Peyer's patch (tissue), 4 donors: ENCODE data around the gene PCSK5. TPM values are rescaled to one million over a fixed set of nuclear protein-coding genes. Genes with fewer than 3 reads are reported as not detected.
A peak's percentile ranks its signal among the peaks of the same experiment; 100 is the strongest.

Source experiments
- DNase-seq, 3 donors: peaks; one replicate each; pipeline ENCODE4 v3.0.0-alpha.2; 2017 to 2019
- H3K27ac ChIP-seq, 4 donors: fragments of 200-600 bp; sonication (generic); one replicate each; pipeline ENCODE4 v1.5.1; 2016 to 2019
- H3K27me3 ChIP-seq, 2 donors: fragments of 200-600 bp; sonication (generic); one replicate each; pipeline ENCODE4 v1.5.1; 2019
- H3K36me3 ChIP-seq, 3 donors: fragments of 200-600 bp; sonication (generic); one replicate each; pipeline ENCODE4 v1.5.1; 2016 to 2019
- H3K4me1 ChIP-seq, 4 donors: fragments of 200-600 bp; sonication (generic); one replicate each; pipeline ENCODE4 v1.5.1; 2016 to 2019
- H3K4me3 ChIP-seq, 4 donors: fragments of 200-600 bp; sonication (generic); 1 replicate in 3 of 4; 2 replicates in 1 of 4; pipeline ENCODE4 v1.5.1; 2016 to 2019; ENCODE audit warnings: mild to moderate bottlenecking in 1 of 4
- H3K9me3 ChIP-seq, 4 donors: fragments of 200-600 bp; sonication (generic); one replicate each; pipeline ENCODE4 v1.5.1; 2016 to 2019; ENCODE audit warnings: mild to moderate bottlenecking in 1 of 4
- CTCF ChIP-seq, 6 experiments: fragments of 450-650 bp in 4 of 6; fragments of 200-600 bp in 2 of 6; sonication (generic) in 1 of 6; IDR thresholded peaks; one replicate each; pipeline ENCODE4 v1.5.1; 2017 to 2019; ENCODE audit warnings: antibody characterized with exemption in 6 of 6, mild to moderate bottlenecking in 3 of 6, moderate library complexity in 1 of 6
- POLR2A ChIP-seq, 2 donors: fragments of 450-650 bp; IDR thresholded peaks; one replicate each; pipeline ENCODE4 v1.5.1; 2017; ENCODE audit warnings: antibody characterized with exemption in 2 of 2, mild to moderate bottlenecking in 2 of 2, moderate library complexity in 2 of 2
- total RNA-seq, 4 donors: library from RNA; depleted of rRNA; stranded (reverse); fragments of >200 nt; gene quantifications; one replicate each; pipeline ENCODE4 v1.1.0, GENCODE V29; 2016

Gene PCSK5
- total RNA-seq, 4 donors from 2014 or later, result 77.6 to 488 (median 411) TPM

GRCh38 chr9:76162086-76162730, 271.7 kb downstream of the PCSK5 start:
- Histone ChIP-seq H3K4me3 (no peak overlapping the region), H3K4me1 (no peaks in the 10 kb centered on the region), H3K27ac (peak overlapping the region in 2 of 4 donors; percentile 4 to 27), H3K9me3 (no peaks in the 10 kb centered on the region), H3K27me3 (no peaks in the 10 kb centered on the region), H3K36me3 (peaks cover 0 to 95% (median 10%) of the 10 kb centered on the region in 3 donors)
- TF ChIP-seq POLR2A (IDR thresholded peaks at IDR 0.05) (no peak), CTCF (IDR thresholded peaks at IDR 0.05) (no peak)
- no peak for DNase-seq

DNA sequence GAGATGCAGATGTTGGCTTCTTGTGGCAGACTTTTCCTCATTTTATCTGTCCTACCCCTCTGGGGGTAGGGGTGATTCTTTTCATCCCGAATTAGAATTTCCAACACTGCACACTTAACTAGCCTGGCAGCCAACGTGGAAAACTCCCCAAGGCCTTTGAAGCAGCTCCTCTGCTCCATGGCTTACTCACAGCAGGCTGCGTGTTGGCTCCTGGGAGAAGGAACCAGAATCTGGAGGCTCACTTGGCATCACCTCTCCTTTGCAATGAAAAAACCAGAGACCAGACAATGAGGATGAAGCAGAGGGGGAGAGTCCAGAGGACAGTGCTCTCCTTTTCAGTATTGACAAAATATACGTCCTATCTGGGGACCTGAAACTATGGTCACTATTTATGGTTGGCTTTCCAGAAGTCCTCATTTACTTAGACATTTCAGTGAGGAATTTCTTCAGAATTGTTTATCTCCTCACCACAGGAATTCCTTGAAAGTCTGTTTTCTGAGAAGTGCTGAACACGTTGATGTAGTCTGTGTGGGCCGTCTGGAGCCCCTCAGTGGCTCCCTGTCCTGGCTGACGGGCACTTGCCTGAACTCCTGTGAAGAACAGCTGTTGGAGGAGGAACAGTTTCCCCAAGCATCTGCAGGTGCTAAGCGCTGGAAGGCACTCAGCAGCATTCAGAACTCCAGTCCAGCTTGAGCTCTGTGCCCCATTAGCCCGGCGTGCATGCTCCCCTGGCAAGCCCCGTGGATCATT, 272.5 kb downstream of the PCSK5 start:
- Histone ChIP-seq H3K4me1 (no peaks in the 10 kb centered on the region), H3K4me3 (no peak overlapping the region), H3K36me3 (peaks cover 0 to 95% (median 10%) of the 10 kb centered on the region in 3 donors), H3K9me3 (no peaks in the 10 kb centered on the region), H3K27me3 (no peaks in the 10 kb centered on the region), H3K27ac (no peak overlapping the region)
- no peak for DNase-seq
- no peak for TF ChIP-seq CTCF (IDR thresholded peaks at IDR 0.05)
- TF ChIP-seq POLR2A (IDR thresholded peaks at IDR 0.05), result no peak

DNA sequence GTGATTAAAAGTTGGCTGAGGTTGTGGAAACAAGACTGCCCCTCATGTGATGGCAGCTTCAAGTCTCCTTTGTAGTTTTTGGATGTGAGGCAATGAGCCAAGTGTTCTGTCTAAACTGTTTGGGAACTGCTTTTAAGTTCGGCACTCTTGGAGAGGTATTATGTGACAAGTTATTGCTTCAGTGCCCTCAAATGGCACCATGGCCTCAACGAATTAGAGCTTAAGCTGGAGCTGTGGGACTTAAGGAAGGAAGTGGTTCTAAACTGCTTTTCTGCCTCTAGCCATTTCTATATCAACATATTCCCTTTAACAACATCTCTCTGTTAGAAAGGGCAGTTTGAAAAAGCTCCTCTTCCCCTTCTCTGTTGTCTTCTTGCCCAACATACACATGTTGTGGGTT, 276.1 kb downstream of the PCSK5 start:
- no peaks in the 10 kb centered on the region for H3K4me1 ChIP-seq
- no peak overlapping the region for H3K4me3 ChIP-seq
- TF ChIP-seq CTCF (IDR thresholded peaks at IDR 0.05) (no peak), POLR2A (IDR thresholded peaks at IDR 0.05) (no peak)
- no peak overlapping the region for H3K27ac ChIP-seq
- no peaks in the 10 kb centered on the region for H3K27me3 ChIP-seq
- no peaks in the 10 kb centered on the region for H3K9me3 ChIP-seq
- peaks cover 0 to 95% (median 10%) of the 10 kb centered on the region in 3 donors for H3K36me3 ChIP-seq
- no peak for DNase-seq

DNA sequence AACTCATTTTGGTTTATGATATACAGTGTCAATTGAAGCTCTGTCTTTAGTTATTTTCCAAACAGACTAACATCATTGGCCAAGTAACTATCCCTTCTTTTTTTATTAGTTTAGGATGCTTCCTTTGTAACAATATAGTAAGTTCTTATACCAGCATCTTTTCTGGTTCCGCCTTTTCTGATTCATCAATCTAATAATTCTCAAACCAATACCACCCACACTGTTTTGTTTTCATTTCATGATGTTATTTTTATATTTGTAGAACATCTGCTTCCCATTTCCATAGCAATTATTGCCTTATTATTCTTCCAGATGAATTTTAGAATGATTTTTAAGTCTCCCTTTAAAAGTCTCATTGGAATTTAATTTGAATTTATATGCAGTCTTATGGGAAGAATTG, 285.7 kb downstream of the PCSK5 start:
- H3K36me3 ChIP-seq, result peaks cover 0 to 36% (median 0%) of the 10 kb centered on the region in 3 donors
- no peak for DNase-seq
- no peak for TF ChIP-seq POLR2A (IDR thresholded peaks at IDR 0.05)
- TF ChIP-seq CTCF (IDR thresholded peaks at IDR 0.05), result no peak
- H3K9me3 ChIP-seq, result no peaks in the 10 kb centered on the region
- no peak overlapping the region for H3K27ac ChIP-seq
- H3K4me1 ChIP-seq, result no peaks in the 10 kb centered on the region
- no peaks in the 10 kb centered on the region for H3K27me3 ChIP-seq
- no peak overlapping the region for H3K4me3 ChIP-seq

DNA sequence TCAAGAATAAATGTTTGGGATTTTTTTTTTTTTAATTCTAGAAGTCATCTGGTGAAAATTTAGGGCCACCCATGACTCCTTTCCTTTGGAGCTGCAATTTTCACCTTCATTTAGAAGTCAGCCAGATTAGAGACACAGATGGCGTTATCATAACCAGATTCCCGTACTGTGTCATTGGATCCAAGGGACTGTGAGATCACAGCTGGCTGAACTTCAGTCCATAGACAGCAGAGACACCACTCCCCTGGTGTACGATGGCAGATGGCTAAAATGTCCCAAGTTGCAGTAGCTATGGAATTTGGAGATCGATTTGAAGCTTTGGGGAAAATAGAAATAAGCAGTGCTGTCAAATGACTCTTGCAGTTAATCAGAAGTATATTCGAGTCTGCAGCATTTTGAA, 287.5 kb downstream of the PCSK5 start:
- TF ChIP-seq POLR2A (IDR thresholded peaks at IDR 0.05) (no peak), CTCF (IDR thresholded peaks at IDR 0.05) (no peak)
- Histone ChIP-seq H3K9me3 (no peaks in the 10 kb centered on the region), H3K4me3 (no peak overlapping the region), H3K36me3 (peaks cover 0 to 49% (median 0%) of the 10 kb centered on the region in 3 donors), H3K27me3 (no peaks in the 10 kb centered on the region), H3K27ac (no peak overlapping the region), H3K4me1 (no peaks in the 10 kb centered on the region)
- no peak for DNase-seq
